Measurements from ENCODE around the gene SFTPB.

DNA sequence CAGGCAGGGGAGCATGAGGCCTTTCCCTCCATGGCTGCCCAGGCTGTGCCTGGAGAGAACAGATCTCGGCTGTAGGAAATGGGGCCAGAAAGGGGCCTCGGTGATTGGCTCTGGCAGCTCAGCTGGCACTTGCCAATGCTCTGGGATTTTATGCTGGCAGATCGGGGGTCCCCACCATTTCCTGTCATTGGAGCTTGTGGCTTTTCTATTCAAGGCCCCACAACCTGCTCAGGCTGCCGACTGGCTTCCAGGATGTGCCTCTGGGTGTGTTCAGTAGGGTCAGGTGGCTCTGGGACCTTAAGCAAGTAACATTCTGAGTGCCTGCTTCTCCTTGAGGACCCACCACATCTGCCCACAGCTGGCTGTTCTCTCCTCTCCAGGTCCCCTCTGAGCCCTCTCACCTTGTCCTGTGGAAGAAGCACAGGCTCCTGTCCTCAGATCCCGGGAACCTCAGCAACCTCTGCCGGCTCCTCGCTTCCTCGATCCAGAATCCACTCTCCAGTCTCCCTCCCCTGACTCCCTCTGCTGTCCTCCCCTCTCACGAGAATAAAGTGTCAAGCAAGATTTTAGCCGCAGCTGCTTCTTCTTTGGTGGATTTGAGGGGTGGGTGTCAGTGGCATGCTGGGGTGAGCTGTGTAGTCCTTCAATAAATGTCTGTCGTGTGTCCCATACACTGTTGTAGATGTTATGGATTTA, 30.3 kb upstream of the SFTPB start:
- TF ChIP-seq, protein P1, sequence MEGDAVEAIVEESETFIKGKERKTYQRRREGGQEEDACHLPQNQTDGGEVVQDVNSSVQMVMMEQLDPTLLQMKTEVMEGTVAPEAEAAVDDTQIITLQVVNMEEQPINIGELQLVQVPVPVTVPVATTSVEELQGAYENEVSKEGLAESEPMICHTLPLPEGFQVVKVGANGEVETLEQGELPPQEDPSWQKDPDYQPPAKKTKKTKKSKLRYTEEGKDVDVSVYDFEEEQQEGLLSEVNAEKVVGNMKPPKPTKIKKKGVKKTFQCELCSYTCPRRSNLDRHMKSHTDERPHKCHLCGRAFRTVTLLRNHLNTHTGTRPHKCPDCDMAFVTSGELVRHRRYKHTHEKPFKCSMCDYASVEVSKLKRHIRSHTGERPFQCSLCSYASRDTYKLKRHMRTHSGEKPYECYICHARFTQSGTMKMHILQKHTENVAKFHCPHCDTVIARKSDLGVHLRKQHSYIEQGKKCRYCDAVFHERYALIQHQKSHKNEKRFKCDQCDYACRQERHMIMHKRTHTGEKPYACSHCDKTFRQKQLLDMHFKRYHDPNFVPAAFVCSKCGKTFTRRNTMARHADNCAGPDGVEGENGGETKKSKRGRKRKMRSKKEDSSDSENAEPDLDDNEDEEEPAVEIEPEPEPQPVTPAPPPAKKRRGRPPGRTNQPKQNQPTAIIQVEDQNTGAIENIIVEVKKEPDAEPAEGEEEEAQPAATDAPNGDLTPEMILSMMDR (IDR thresholded peaks at IDR 0.05; ENCODE audit: poor library complexity, severe bottlenecking) = no peak
- no peak for TF ChIP-seq POLR2AphosphoS5 (IDR thresholded peaks at IDR 0.05)
- TF ChIP-seq TAF1 (IDR thresholded peaks at IDR 0.05; ENCODE audit: low read depth) = no peak
